ENCODE results near the gene GALNT18. TPM values are rescaled to one million over a fixed set of nuclear protein-coding genes. Genes with fewer than 3 reads are reported as not detected.

The GALNT18 gene
- total RNA-seq, 1 donor, result 11.7 TPM

DNA sequence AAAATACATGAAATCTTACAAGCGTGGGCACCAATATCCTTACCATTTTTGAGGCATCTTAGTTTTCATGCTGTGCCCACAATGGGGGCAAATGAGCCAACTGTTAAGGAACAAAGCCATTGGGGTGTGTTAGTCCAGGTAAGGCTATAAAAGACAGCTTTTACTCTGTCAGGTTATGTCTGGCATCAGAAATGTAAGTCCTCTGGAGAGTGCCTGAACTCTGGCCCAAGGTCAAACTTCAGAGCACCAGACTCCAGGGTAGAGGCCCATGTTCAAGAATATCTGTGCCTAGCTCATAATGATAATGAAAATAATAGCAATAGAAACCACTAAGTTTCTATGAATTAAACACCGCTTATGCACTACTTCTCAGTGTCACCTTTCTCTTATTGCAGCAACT, 374.2 kb downstream of the GALNT18 start:
- H3K4me3 ChIP-seq (ENCODE audit: low read depth, low read length), result no peak overlapping the region
- DNase-seq (ENCODE audit: low read depth), result no peak
- TF ChIP-seq, protein P1, sequence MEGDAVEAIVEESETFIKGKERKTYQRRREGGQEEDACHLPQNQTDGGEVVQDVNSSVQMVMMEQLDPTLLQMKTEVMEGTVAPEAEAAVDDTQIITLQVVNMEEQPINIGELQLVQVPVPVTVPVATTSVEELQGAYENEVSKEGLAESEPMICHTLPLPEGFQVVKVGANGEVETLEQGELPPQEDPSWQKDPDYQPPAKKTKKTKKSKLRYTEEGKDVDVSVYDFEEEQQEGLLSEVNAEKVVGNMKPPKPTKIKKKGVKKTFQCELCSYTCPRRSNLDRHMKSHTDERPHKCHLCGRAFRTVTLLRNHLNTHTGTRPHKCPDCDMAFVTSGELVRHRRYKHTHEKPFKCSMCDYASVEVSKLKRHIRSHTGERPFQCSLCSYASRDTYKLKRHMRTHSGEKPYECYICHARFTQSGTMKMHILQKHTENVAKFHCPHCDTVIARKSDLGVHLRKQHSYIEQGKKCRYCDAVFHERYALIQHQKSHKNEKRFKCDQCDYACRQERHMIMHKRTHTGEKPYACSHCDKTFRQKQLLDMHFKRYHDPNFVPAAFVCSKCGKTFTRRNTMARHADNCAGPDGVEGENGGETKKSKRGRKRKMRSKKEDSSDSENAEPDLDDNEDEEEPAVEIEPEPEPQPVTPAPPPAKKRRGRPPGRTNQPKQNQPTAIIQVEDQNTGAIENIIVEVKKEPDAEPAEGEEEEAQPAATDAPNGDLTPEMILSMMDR (IDR thresholded peaks at IDR 0.05; ENCODE audit: insufficient read depth, low read depth, low read length), result no peak

DNA sequence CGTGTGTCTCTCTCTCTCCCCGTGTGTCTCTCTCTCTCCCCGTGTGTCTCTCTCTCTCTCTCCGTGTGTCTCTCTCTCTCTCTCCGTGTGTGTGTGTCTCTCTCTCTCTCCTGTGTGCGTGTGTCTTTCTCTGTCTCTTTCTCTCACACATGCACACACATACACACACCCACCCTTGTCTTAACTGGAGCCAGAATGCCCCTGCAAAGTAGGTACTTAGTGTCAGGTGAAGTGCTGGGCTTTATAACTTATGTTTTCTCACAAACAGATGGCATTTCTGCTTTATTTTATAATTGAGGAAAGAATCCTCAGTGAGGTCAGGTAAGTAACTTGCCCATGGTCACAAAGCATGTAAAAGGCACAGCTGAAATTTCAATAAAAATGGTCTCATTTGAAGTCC, 374.7 kb downstream of the GALNT18 start:
- no peak overlapping the region for H3K4me3 ChIP-seq (ENCODE audit: low read depth, low read length)
- TF ChIP-seq, protein P1 (IDR thresholded peaks at IDR 0.05; ENCODE audit: insufficient read depth, low read depth, low read length), result no peak
- DNase-seq (ENCODE audit: low read depth), result no peak

DNA sequence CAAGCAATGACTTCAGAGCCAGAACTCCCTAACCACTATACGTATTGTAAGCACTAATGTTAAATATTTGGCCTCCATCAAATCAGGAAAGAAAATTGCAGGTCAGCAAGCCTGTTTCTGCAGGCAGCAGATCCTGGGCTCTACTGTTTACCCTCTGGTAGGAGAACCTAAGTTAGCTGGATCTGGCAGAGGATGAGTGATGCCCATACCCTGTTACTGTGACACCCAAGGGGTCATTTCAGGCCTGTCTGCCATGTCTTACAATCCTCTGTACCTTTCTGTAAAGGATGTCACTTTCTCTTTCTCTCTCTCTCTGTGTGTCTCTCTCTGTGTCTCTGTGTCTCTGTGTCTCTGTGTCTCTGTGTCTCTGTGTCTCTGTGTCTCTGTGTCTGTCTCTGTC, 375.6 kb downstream of the GALNT18 start:
- TF ChIP-seq, protein P1 (IDR thresholded peaks at IDR 0.05; ENCODE audit: insufficient read depth, low read depth, low read length), result no peak
- H3K4me3 ChIP-seq (ENCODE audit: low read depth, low read length), result no peak overlapping the region
- no peak for DNase-seq (ENCODE audit: low read depth)

- TF ChIP-seq, protein P1 (IDR thresholded peaks at IDR 0.05; ENCODE audit: insufficient read depth, low read depth, low read length), result no peak
Observed at GRCh38 chr11:11245453-11245852, 376.4 kb downstream of the GALNT18 start.

DNA sequence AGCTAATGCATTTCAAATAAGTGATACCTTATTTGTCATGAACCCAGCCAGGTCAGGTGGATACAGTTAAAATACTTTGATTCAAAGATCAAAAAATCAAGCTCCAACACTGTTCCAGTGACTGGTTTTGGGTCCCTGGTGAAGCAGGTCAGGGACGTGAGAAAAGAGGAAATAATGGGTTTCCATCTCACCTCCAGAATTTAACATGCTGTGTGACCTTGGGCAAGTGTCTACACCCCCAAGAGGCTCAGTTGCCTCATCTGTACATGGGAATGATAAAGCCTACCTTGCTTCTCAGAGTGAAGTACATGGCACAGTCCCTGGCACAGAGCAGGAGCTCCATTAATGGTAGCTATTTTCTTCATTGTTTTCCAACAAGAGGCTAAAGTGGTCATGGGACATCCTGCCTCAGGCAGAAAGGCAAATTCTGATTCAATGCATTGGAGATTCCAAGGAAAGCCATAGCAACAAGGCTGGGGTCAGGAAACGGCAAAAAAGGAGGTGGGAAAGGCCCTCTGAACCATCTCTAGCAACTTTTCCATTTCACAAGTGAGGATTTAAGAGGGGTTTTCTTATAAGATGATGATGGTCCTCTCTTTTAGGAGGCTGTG, 377.2 kb downstream of the GALNT18 start:
- H3K4me3 ChIP-seq (ENCODE audit: low read depth, low read length), result no peak overlapping the region
- TF ChIP-seq, protein P1 (IDR thresholded peaks at IDR 0.05; ENCODE audit: insufficient read depth, low read depth, low read length), result no peak
- no peak for DNase-seq (ENCODE audit: low read depth)

More at GRCh38 chr11:11245453-11245852, 376.4 kb downstream of the GALNT18 start:
- H3K4me3 ChIP-seq (ENCODE audit: low read depth, low read length), result no peak overlapping the region
- no peak for DNase-seq (ENCODE audit: low read depth)

- TF ChIP-seq, protein P1 (IDR thresholded peaks at IDR 0.05; ENCODE audit: insufficient read depth, low read depth, low read length), result no peak
- no peak overlapping the region for H3K4me3 ChIP-seq (ENCODE audit: low read depth, low read length)
- peak; percentile 25 for DNase-seq (ENCODE audit: low read depth)
Observed at GRCh38 chr11:11243590-11244469, 378.0 kb downstream of the GALNT18 start.
